SK-N-SH (cell line): ENCODE data around the gene ME1. TPM values are rescaled to one million over a fixed set of nuclear protein-coding genes. Genes with fewer than 3 reads are reported as not detected.

ENCODE experiments used
- CTCF ChIA-PET: fragments of 300-600, 350-600 bp; formaldehyde crosslinking; extraction: SDS; loops from one replicate; lab custom pipeline; 2021; lab: Yijun Ruan, JAX
- POLR2A ChIA-PET: fragments of 350-600 bp; sonication (Branson Sonifier 250); formaldehyde crosslinking; extraction: SDS; loops from one replicate; lab custom pipeline; 2020; ENCODE audit warnings: antibody characterized with exemption, inconsistent platforms; lab: Yijun Ruan, JAX
- DNase-seq: peaks from one replicate; pipeline ENCODE4 v3.0.0; 2012
- H2AFZ ChIP-seq: fragments of 200-600 bp; sonication (generic); 2 replicates; pipeline ENCODE4 v1.8.1; 2016; ENCODE audit warnings: antibody characterized with exemption, mild to moderate bottlenecking, low read depth
- H3F3A ChIP-seq: fragments of 200-600 bp; sonication (generic); replicated peaks from 2 replicates; pipeline ENCODE3; 2016; ENCODE audit warnings: antibody characterized with exemption, mild to moderate bottlenecking; ENCODE audit not compliant: insufficient read depth
- H3K27ac ChIP-seq, 2 experiments: fragments of 200-500 bp in 1 of 2; fragments of 200-600 bp in 1 of 2; sonication (Bioruptor generic) in 1 of 2; sonication (generic), shearing (Covaris generic) in 1 of 2; 2 replicates each; pipeline versions ENCODE4 v1.5.1 to v1.6.1; 2014 to 2016; ENCODE audit warnings: low read depth in 2 of 2, inconsistent platforms in 1 of 2, low read length in 1 of 2, mild to moderate bottlenecking in 1 of 2, mixed read lengths in 1 of 2
- H3K27me3 ChIP-seq: fragments of 200-600 bp; sonication (generic), shearing (Covaris generic); 2 replicates; pipeline ENCODE4 v1.6.1; 2016; ENCODE audit warnings: mixed run types; ENCODE audit not compliant: insufficient read depth
- H3K36me3 ChIP-seq, 2 experiments: fragments of 200-500 bp in 1 of 2; fragments of 200-600 bp in 1 of 2; sonication (Bioruptor generic) in 1 of 2; sonication (generic) in 1 of 2; replicated peaks in 1 of 2; 2 replicates each; pipeline versions ENCODE3 to v1.5.1; 2014 to 2016; ENCODE audit warnings: low read length in 1 of 2, mild to moderate bottlenecking in 1 of 2; ENCODE audit not compliant: insufficient read depth in 2 of 2, control insufficient read depth in 1 of 2
- H3K4me1 ChIP-seq, 2 experiments: fragments of 200-500 bp in 1 of 2; fragments of 200-600 bp in 1 of 2; sonication (Bioruptor generic) in 1 of 2; sonication (generic), shearing (Covaris generic) in 1 of 2; 2 replicates each; pipeline versions ENCODE4 v1.5.1 to v1.6.1; 2014 to 2016; ENCODE audit warnings: low read depth in 1 of 2, low read length in 1 of 2, mixed run types in 1 of 2; ENCODE audit not compliant: insufficient read depth in 2 of 2, control insufficient read depth in 1 of 2
- H3K4me2 ChIP-seq: fragments of 200-600 bp; sonication (generic), shearing (Covaris generic); 2 replicates; pipeline ENCODE4 v1.6.1; 2017; ENCODE audit warnings: mixed run types
- H3K4me3 ChIP-seq, 2 experiments: fragments of 200-500 bp in 1 of 2; fragments of 200-600 bp in 1 of 2; sonication (Bioruptor generic) in 1 of 2; sonication (generic), shearing (Covaris generic) in 1 of 2; 2 replicates each; pipeline versions ENCODE4 v1.5.1 to v1.8.1; 2014 to 2016; ENCODE audit warnings: low read depth in 2 of 2, inconsistent platforms in 1 of 2, low read length in 1 of 2, mild to moderate bottlenecking in 1 of 2, mixed read lengths in 1 of 2, moderate library complexity in 1 of 2
- H3K79me2 ChIP-seq: fragments of 200-600 bp; sonication (generic); 2 replicates; pipeline ENCODE4 v1.8.1; 2017; ENCODE audit warnings: mild to moderate bottlenecking; ENCODE audit not compliant: insufficient read depth
- H3K9ac ChIP-seq: fragments of 200-600 bp; sonication (generic); 2 replicates; pipeline ENCODE4 v1.6.1; 2017; ENCODE audit warnings: mixed run types
- H3K9me2 ChIP-seq: fragments of 200-600 bp; sonication (generic); 2 replicates; pipeline ENCODE4 v1.6.1; 2017; ENCODE audit warnings: mixed run types
- H3K9me3 ChIP-seq: fragments of 200-600 bp; sonication (generic); 2 replicates; pipeline ENCODE4 v1.6.1; 2017; ENCODE audit warnings: mixed run types, mild to moderate bottlenecking, moderate library complexity
- H4K20me1 ChIP-seq: fragments of 200-600 bp; sonication (generic); 2 replicates; pipeline ENCODE4 v1.6.1; 2017; ENCODE audit warnings: mild to moderate bottlenecking, mixed run types; ENCODE audit not compliant: insufficient read depth
- CHD2 ChIP-seq: fragments of 150-350 bp; IDR thresholded peaks from 2 replicates; pipeline ENCODE4 v1.6.1; 2018; ENCODE audit warnings: low read length; ENCODE audit not compliant: partially characterized antibody
- ELF1 ChIP-seq: IDR thresholded peaks from 2 replicates; pipeline ENCODE4 v1.4.0; 2012
- EP300 ChIP-seq, 2 experiments: IDR thresholded peaks; 2 replicates each; pipeline versions ENCODE4 v1.4.0 to v1.6.1; 2012; ENCODE audit warnings: borderline replicate concordance in 1 of 2, low read depth in 1 of 2, low read length in 1 of 2
- EZH2phosphoT487 ChIP-seq: fragments of 200-600 bp; sonication (generic); IDR thresholded peaks from 2 replicates; pipeline ENCODE4 v1.6.1; 2017; ENCODE audit warnings: low read depth, mixed run types, mild to moderate bottlenecking, antibody characterized with exemption, moderate library complexity, borderline replicate concordance
- FOSL2 ChIP-seq: IDR thresholded peaks from 2 replicates; pipeline ENCODE4 v1.4.0; 2012; ENCODE audit warnings: low read depth, mild to moderate bottlenecking, moderate library complexity, borderline replicate concordance
- FOXJ3 ChIP-seq: sonication (generic); formaldehyde crosslinking; IDR thresholded peaks from 2 replicates; pipeline ENCODE4 v1.5.1; 2020; ENCODE audit warnings: mild to moderate bottlenecking, missing genetic modification reagents
- JUND ChIP-seq: IDR thresholded peaks from 2 replicates; pipeline ENCODE4 v1.4.0; 2012
- MEF2A ChIP-seq: IDR thresholded peaks from 2 replicates; pipeline ENCODE4 v1.4.0; 2012; ENCODE audit warnings: low read depth, borderline replicate concordance
- MXI1 ChIP-seq: IDR thresholded peaks from 2 replicates; pipeline ENCODE4 v1.6.1; 2012; ENCODE audit warnings: mild to moderate bottlenecking, low read depth, low read length, improper control_type of control experiment
- POLR2AphosphoS5 ChIP-seq: IDR thresholded peaks from 2 replicates; pipeline ENCODE4 v1.6.1; 2012; ENCODE audit warnings: low read depth, low read length
- RCOR1 ChIP-seq: fragments of 150-350 bp; IDR thresholded peaks from 2 replicates; pipeline ENCODE4 v1.6.1; 2017; ENCODE audit warnings: antibody characterized with exemption, low read length
- RFX5 ChIP-seq: IDR thresholded peaks from 2 replicates; pipeline ENCODE4 v1.6.1; 2012; ENCODE audit warnings: mild to moderate bottlenecking, improper control_type of control experiment, low read length
- RXRA ChIP-seq: IDR thresholded peaks from 2 replicates; pipeline ENCODE4 v1.4.0; 2012; ENCODE audit warnings: low read depth, mild to moderate bottlenecking, borderline replicate concordance
- SMC3 ChIP-seq: IDR thresholded peaks from 2 replicates; pipeline ENCODE4 v1.6.1; 2012; ENCODE audit warnings: low read depth, low read length, improper control_type of control experiment
- TAF1 ChIP-seq: IDR thresholded peaks from 2 replicates; pipeline ENCODE4 v1.6.1; 2012; ENCODE audit warnings: low read depth, mild to moderate bottlenecking, low read length, moderate library complexity, borderline replicate concordance
- TCF12 ChIP-seq: IDR thresholded peaks from 2 replicates; pipeline ENCODE4 v1.4.0; 2012
- WGBS: methylation state at CpG from one replicate; pipeline ENCODE4 v1.1.6; 2017; ENCODE audit warnings: low lambda C conversion rate; 5-methylcytosine and 5-hydroxymethylcytosine counted together
- polyA plus RNA-seq, 3 experiments: library from polyadenylated mRNA; depleted of rRNA; stranded (reverse); fragments of >200 nt; gene quantifications; 2 replicates each; pipeline ENCODE4 v1.2.3, GENCODE V29; 2012
- TF ChIP-seq, protein P1 (sequence below): IDR thresholded peaks from 2 replicates; pipeline ENCODE4 v1.6.1; 2012; ENCODE audit warnings: mild to moderate bottlenecking, low read depth, low read length, moderate library complexity
- TF ChIP-seq, protein P2 (sequence below): fragments of 150-350 bp; IDR thresholded peaks from 2 replicates; pipeline ENCODE4 v1.6.1; 2016; ENCODE audit warnings: mild to moderate bottlenecking, low read depth, low read length
- TF ChIP-seq, protein P3 (sequence below): IDR thresholded peaks from 2 replicates; pipeline ENCODE4; 2012
- TF ChIP-seq, protein P4 (sequence below): IDR thresholded peaks from 2 replicates; pipeline ENCODE4 v1.4.0; 2012; ENCODE audit warnings: low read depth

ME1 gene
- polyA plus RNA-seq, 1 of the 3 experiments (the other 2 are of a cell fraction): 4.9 TPM

DNA sequence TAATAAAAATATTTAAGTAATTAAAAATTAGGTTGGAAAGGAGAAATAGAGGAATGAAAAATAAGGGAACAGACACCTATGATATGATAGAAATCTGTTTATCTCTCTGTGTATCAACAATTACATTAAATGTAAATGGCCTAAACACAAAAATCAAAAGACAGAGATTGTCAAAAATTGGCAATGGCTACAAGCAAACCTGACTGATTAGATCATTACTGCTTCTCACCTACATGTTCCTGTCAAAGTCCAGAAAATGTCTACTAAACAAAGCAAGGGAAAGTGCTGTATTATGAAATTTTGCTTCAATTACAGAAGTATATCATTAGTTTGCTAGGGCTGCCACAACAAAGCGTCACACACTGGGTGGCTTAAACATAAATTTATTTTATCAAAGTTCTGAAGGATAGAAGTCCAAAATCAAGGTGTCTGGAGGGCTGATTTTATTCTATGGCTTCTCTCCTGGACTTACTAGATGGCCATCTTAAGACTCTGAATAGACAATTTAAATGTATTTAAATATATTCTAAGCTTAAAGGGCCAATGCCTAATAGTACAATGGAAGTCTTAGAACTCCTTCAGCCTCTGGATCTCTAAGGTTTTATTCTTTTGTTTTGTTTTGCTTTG, 6.3 kb downstream of the ME1 start:
- Histone ChIP-seq H3K9me2 (no peaks in the 10 kb centered on the region), H3K4me1 (no peaks in the 10 kb centered on the region; a peak in 1 of 4 replicates), H3K4me2 (no peak overlapping the region), H3K36me3 (peaks cover 0 to 31% of the 10 kb centered on the region in 2 experiments), H3K27ac (no peak overlapping the region), H3K4me3 (no peak overlapping the region), H4K20me1 (no peaks in the 10 kb centered on the region), H3F3A (peaks cover under 1% of the 10 kb centered on the region), H2AFZ (no peak overlapping the region), H3K79me2 (peaks cover 4% of the 10 kb centered on the region), H3K27me3 (no peaks in the 10 kb centered on the region), H3K9me3 (peaks cover 8% of the 10 kb centered on the region), H3K9ac (no peak overlapping the region)
- 50% methylated on average over 1 of the region's 1 CpG for WGBS
- no peak for TF ChIP-seq FOXJ3
- no peak for TF ChIP-seq JUND
- TF ChIP-seq RXRA: no peak
- no peak for TF ChIP-seq FOSL2
- TF ChIP-seq MEF2A: no peak
- no peak for TF ChIP-seq TAF1
- TF ChIP-seq EP300 (IDR thresholded peaks at IDR 0.05; ENCODE audit: borderline replicate concordance in 1 of 2, low read depth in 1 of 2, low read length in 1 of 2): no peak
- no peak for TF ChIP-seq POLR2AphosphoS5
- TF ChIP-seq EZH2phosphoT487: no peak
- TF ChIP-seq ELF1: no peak
- TF ChIP-seq SMC3: no peak
- TF ChIP-seq, protein P1, sequence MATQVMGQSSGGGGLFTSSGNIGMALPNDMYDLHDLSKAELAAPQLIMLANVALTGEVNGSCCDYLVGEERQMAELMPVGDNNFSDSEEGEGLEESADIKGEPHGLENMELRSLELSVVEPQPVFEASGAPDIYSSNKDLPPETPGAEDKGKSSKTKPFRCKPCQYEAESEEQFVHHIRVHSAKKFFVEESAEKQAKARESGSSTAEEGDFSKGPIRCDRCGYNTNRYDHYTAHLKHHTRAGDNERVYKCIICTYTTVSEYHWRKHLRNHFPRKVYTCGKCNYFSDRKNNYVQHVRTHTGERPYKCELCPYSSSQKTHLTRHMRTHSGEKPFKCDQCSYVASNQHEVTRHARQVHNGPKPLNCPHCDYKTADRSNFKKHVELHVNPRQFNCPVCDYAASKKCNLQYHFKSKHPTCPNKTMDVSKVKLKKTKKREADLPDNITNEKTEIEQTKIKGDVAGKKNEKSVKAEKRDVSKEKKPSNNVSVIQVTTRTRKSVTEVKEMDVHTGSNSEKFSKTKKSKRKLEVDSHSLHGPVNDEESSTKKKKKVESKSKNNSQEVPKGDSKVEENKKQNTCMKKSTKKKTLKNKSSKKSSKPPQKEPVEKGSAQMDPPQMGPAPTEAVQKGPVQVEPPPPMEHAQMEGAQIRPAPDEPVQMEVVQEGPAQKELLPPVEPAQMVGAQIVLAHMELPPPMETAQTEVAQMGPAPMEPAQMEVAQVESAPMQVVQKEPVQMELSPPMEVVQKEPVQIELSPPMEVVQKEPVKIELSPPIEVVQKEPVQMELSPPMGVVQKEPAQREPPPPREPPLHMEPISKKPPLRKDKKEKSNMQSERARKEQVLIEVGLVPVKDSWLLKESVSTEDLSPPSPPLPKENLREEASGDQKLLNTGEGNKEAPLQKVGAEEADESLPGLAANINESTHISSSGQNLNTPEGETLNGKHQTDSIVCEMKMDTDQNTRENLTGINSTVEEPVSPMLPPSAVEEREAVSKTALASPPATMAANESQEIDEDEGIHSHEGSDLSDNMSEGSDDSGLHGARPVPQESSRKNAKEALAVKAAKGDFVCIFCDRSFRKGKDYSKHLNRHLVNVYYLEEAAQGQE: no peak
- TF ChIP-seq, protein P2, sequence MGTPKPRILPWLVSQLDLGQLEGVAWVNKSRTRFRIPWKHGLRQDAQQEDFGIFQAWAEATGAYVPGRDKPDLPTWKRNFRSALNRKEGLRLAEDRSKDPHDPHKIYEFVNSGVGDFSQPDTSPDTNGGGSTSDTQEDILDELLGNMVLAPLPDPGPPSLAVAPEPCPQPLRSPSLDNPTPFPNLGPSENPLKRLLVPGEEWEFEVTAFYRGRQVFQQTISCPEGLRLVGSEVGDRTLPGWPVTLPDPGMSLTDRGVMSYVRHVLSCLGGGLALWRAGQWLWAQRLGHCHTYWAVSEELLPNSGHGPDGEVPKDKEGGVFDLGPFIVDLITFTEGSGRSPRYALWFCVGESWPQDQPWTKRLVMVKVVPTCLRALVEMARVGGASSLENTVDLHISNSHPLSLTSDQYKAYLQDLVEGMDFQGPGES: no peak
- TF ChIP-seq, protein P3, sequence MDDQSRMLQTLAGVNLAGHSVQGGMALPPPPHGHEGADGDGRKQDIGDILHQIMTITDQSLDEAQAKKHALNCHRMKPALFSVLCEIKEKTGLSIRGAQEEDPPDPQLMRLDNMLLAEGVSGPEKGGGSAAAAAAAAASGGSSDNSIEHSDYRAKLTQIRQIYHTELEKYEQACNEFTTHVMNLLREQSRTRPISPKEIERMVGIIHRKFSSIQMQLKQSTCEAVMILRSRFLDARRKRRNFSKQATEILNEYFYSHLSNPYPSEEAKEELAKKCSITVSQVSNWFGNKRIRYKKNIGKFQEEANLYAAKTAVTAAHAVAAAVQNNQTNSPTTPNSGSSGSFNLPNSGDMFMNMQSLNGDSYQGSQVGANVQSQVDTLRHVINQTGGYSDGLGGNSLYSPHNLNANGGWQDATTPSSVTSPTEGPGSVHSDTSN: no peak
- no peak for TF ChIP-seq RCOR1
- no peak for TF ChIP-seq TCF12
- no peak for TF ChIP-seq MXI1
- no peak for TF ChIP-seq CHD2
- TF ChIP-seq, protein P4, sequence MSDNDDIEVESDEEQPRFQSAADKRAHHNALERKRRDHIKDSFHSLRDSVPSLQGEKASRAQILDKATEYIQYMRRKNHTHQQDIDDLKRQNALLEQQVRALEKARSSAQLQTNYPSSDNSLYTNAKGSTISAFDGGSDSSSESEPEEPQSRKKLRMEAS: no peak
- no peak for TF ChIP-seq RFX5
- CTCF ChIA-PET: interaction anchor here (1.1 kb wide), 1 partner anchor 88 kb away, joined by 4 read pairs; the partner anchor contains the start of gene PRSS35
- no peak for DNase-seq
- POLR2A ChIA-PET: no interaction called here
